H1 (cell line): ENCODE measurements around the gene CCDC91. TPM values are rescaled to one million over a fixed set of nuclear protein-coding genes. Genes with fewer than 3 reads are reported as not detected.

Source experiments
- CTCF ChIA-PET: fragments of 300-600 bp; sonication (Branson Sonifier 250); formaldehyde crosslinking; loops from one replicate; lab custom pipeline; 2021; ENCODE audit not compliant: partially characterized antibody; lab: Charles Lee
- POLR2A ChIA-PET: fragments of 300-600 bp; sonication (Branson Sonifier 250); formaldehyde crosslinking; loops from one replicate; lab custom pipeline; 2021; ENCODE audit warnings: inconsistent platforms; ENCODE audit not compliant: partially characterized antibody; lab: Charles Lee
- DNase-seq, 2 experiments: peaks; one replicate each; pipeline versions ENCODE4 v3.0.0 to v3.0.0-alpha.2; 2010 to 2022; ENCODE audit warnings: low spot score in 2 of 2, low read depth in 1 of 2, mixed read lengths in 1 of 2
- FAIRE-seq: peaks from 2 replicates; lab custom pipeline; 2011; peaks lifted over from hg19 to GRCh38; lab: Jason Lieb, UNC
- H2AFZ ChIP-seq: 2 replicates; pipeline ENCODE4 v1.8.1; 2012; ENCODE audit warnings: low read length, inconsistent platforms
- H2AK5ac ChIP-seq: 2 replicates; pipeline ENCODE4 v1.6.1; 2013; ENCODE audit warnings: low read depth, low read length
- H2BK120ac ChIP-seq: replicated peaks from 2 replicates; pipeline ENCODE3; 2013; ENCODE audit warnings: low read depth, low read length, inconsistent platforms
- H2BK12ac ChIP-seq: 2 replicates; pipeline ENCODE4 v1.6.1; 2013; ENCODE audit warnings: low read depth, low read length
- H2BK15ac ChIP-seq: 2 replicates; pipeline ENCODE4 v1.6.1; 2013; ENCODE audit warnings: low read length
- H2BK20ac ChIP-seq: 2 replicates; pipeline ENCODE4 v1.6.1; 2013; ENCODE audit warnings: low read length
- H2BK5ac ChIP-seq: 2 replicates; pipeline ENCODE4 v1.6.1; 2013; ENCODE audit warnings: low read depth, low read length
- H3K14ac ChIP-seq: 2 replicates; pipeline ENCODE4 v1.6.1; 2013; ENCODE audit warnings: inconsistent platforms; ENCODE audit not compliant: insufficient read length
- H3K18ac ChIP-seq: 2 replicates; pipeline ENCODE4 v1.6.1; 2013; ENCODE audit warnings: low read length; ENCODE audit errors: extremely low read depth
- H3K23ac ChIP-seq: 2 replicates; pipeline ENCODE4 v1.6.1; 2013; ENCODE audit warnings: inconsistent platforms; ENCODE audit not compliant: insufficient read length
- H3K23me2 ChIP-seq: 2 replicates; pipeline ENCODE4 v1.6.1; 2013; ENCODE audit warnings: low read depth, low read length
- H3K27ac ChIP-seq: 2 replicates; pipeline ENCODE4 v1.6.1; 2011; ENCODE audit warnings: low read depth, low read length, inconsistent platforms
- H3K27me3 ChIP-seq, 4 experiments: replicated peaks in 1 of 4; 1 replicate in 1 of 4; 2 replicates in 3 of 4; pipeline versions ENCODE4 v1.6.1 to v1.8.1; 2011 to 2013; ENCODE audit warnings: low read length in 3 of 4, mild to moderate bottlenecking in 3 of 4, inconsistent platforms in 2 of 4, mixed read lengths in 2 of 4, moderate library complexity in 1 of 4; ENCODE audit not compliant: control insufficient read depth in 3 of 4, insufficient read depth in 3 of 4; ENCODE audit errors: extremely low read depth in 1 of 4
- H3K36me3 ChIP-seq, 4 experiments: 2 replicates each; pipeline versions ENCODE4 v1.6.1 to v1.8.1; 2011 to 2013; ENCODE audit warnings: mild to moderate bottlenecking in 4 of 4, low read length in 3 of 4, moderate library complexity in 2 of 4, control low read depth in 1 of 4, inconsistent platforms in 1 of 4; ENCODE audit not compliant: insufficient read depth in 4 of 4, control insufficient read depth in 2 of 4
- H3K4ac ChIP-seq: replicated peaks from 2 replicates; pipeline ENCODE3; 2013; ENCODE audit warnings: low read length, low read depth, mixed read lengths, inconsistent platforms; ENCODE audit not compliant: insufficient read length
- H3K4me1 ChIP-seq, 4 experiments: replicated peaks in 1 of 4; 1 replicate in 1 of 4; 2 replicates in 3 of 4; pipeline versions ENCODE4 v1.6.1 to v1.8.1; 2011 to 2013; ENCODE audit warnings: low read length in 3 of 4, inconsistent platforms in 2 of 4, mixed read lengths in 1 of 4; ENCODE audit not compliant: insufficient read depth in 4 of 4, control insufficient read depth in 3 of 4
- H3K4me2 ChIP-seq, 2 experiments: 2 replicates each; pipeline versions ENCODE4 v1.6.1 to v1.8.1; 2011 to 2013; ENCODE audit warnings: low read depth in 2 of 2, low read length in 2 of 2, control low read depth in 1 of 2, inconsistent platforms in 1 of 2, mild to moderate bottlenecking in 1 of 2; ENCODE audit not compliant: insufficient read depth in 1 of 2
- H3K4me3 ChIP-seq, 4 experiments: fragments of 200-600, 300-600 bp in 1 of 4; sonication (generic), shearing (Covaris generic), sonication (Bioruptor Twin) in 1 of 4; 2 replicates each; pipeline versions ENCODE4 v1.5.1 to v1.8.1; 2011 to 2016; ENCODE audit warnings: low read length in 4 of 4, low read depth in 3 of 4, control low read depth in 2 of 4, inconsistent platforms in 2 of 4, mild to moderate bottlenecking in 2 of 4, mixed read lengths in 1 of 4, moderate library complexity in 1 of 4; ENCODE audit not compliant: insufficient read depth in 2 of 4; ENCODE audit errors: extremely low read depth in 1 of 4
- H3K56ac ChIP-seq: replicated peaks from 2 replicates; pipeline ENCODE3; 2013; ENCODE audit warnings: low read depth, mild to moderate bottlenecking, mixed read lengths, low read length, inconsistent platforms; ENCODE audit not compliant: insufficient read length
- H3K79me1 ChIP-seq: 2 replicates; pipeline ENCODE4 v1.6.1; 2013; ENCODE audit warnings: low read depth, low read length, control low read depth
- H3K79me2 ChIP-seq, 2 experiments: 2 replicates each; pipeline versions ENCODE4 v1.6.1 to v1.8.1; 2012 to 2013; ENCODE audit warnings: low read length in 2 of 2, mild to moderate bottlenecking in 2 of 2, inconsistent platforms in 1 of 2; ENCODE audit not compliant: insufficient read depth in 2 of 2, control insufficient read depth in 1 of 2
- H3K9ac ChIP-seq, 4 experiments: replicated peaks in 1 of 4; 1 replicate in 1 of 4; 2 replicates in 3 of 4; pipeline versions ENCODE4 v1.6.1 to v1.8.1; 2011 to 2013; ENCODE audit warnings: low read depth in 3 of 4, low read length in 3 of 4, control low read depth in 2 of 4, mild to moderate bottlenecking in 2 of 4, moderate library complexity in 2 of 4, inconsistent platforms in 1 of 4; ENCODE audit errors: extremely low read depth in 1 of 4
- H3K9me3 ChIP-seq, 2 experiments: 2 replicates each; pipeline versions ENCODE4 v1.6.1 to v1.8.1; 2012 to 2013; ENCODE audit warnings: mild to moderate bottlenecking in 2 of 2, moderate library complexity in 2 of 2, control low read depth in 1 of 2, inconsistent platforms in 1 of 2, low read depth in 1 of 2, low read length in 1 of 2, mixed read lengths in 1 of 2; ENCODE audit not compliant: insufficient read depth in 2 of 2
- H4K20me1 ChIP-seq, 2 experiments: replicated peaks in 1 of 2; 2 replicates each; pipeline versions ENCODE3 to v1.8.1; 2011 to 2013; ENCODE audit warnings: inconsistent platforms in 2 of 2, low read length in 2 of 2, mild to moderate bottlenecking in 1 of 2; ENCODE audit not compliant: insufficient read depth in 2 of 2, control insufficient read depth in 1 of 2
- H4K5ac ChIP-seq: 2 replicates; pipeline ENCODE4 v1.6.1; 2013; ENCODE audit warnings: low read length, low read depth, mixed read lengths, inconsistent platforms; ENCODE audit not compliant: insufficient read length
- H4K8ac ChIP-seq: 2 replicates; pipeline ENCODE4 v1.8.0; 2013; ENCODE audit warnings: mild to moderate bottlenecking, moderate library complexity, low read length, inconsistent platforms; ENCODE audit not compliant: insufficient read depth; ENCODE audit errors: extremely low read depth
- H4K91ac ChIP-seq: replicated peaks from 2 replicates; pipeline ENCODE3; 2013; ENCODE audit warnings: low read length, mixed read lengths, inconsistent platforms; ENCODE audit not compliant: insufficient read length
- CEBPB ChIP-seq: IDR thresholded peaks from 2 replicates; pipeline ENCODE4 v1.6.1; 2012; ENCODE audit warnings: low read depth, low read length
- E2F6 ChIP-seq: IDR thresholded peaks from 2 replicates; pipeline ENCODE4 v1.6.1; 2012; ENCODE audit warnings: inconsistent platforms
- JUND ChIP-seq: IDR thresholded peaks from 2 replicates; pipeline ENCODE4 v1.6.1; 2011; ENCODE audit warnings: mild to moderate bottlenecking, improper control_type of control experiment, low read length
- KDM5A ChIP-seq: fragments of 200-600 bp; IDR thresholded peaks from 2 replicates; pipeline ENCODE4 v1.7.1; 2012; ENCODE audit warnings: mild to moderate bottlenecking, low read length, inconsistent platforms, mixed read lengths
- SIN3A ChIP-seq, 2 experiments: IDR thresholded peaks in 1 of 2; conservative IDR thresholded peaks in 1 of 2; 2 replicates each; pipeline ENCODE4 v1.6.1; 2011 to 2012; ENCODE audit warnings: low read length in 2 of 2, improper control_type of control experiment in 1 of 2, low read depth in 1 of 2, mild to moderate bottlenecking in 1 of 2
- SUZ12 ChIP-seq: fragments of 200-600 bp; sonication (generic); IDR thresholded peaks from 2 replicates; pipeline ENCODE4 v1.6.1; 2012; ENCODE audit warnings: mild to moderate bottlenecking, inconsistent platforms, low read length, moderate library complexity, mixed read lengths
- polyA plus RNA-seq, 7 experiments: library from polyadenylated mRNA; depleted of rRNA in 3 of 7; stranded (reverse) in 5 of 7; unstranded in 2 of 7; fragments of >200 nt in 5 of 7; fragments of 200-250 nt in 2 of 7; gene quantifications; 1 replicate in 5 of 7; 2 replicates in 1 of 7; 4 replicates in 1 of 7; pipeline versions ENCODE4 v1.2.1 to v1.2.3, GENCODE V29; 2011 to 2013; ENCODE audit warnings: missing spikeins in 2 of 7, mixed read lengths in 2 of 7
- total RNA-seq: library from RNA; stranded (reverse); fragmentation: NEBNext Ultra II Directional; extraction: Animal tissue kit (Norgen Biotek cat#: 25700); gene quantifications from 2 replicates; pipeline ENCODE4 v1.2.1, GENCODE V29; 2021

Gene CCDC91
- total and polyA plus RNA-seq, 2 of the 8 experiments (the other 6 are each of a cell fraction or from before 2014, with no cell fraction given): 8.6 to 23.1 TPM

- H3K9me3 ChIP-seq: peaks cover 7 to 13% of the 10 kb centered on the region in 2 experiments
- H3K56ac ChIP-seq: no peak overlapping the region
- H2BK15ac ChIP-seq: no peak overlapping the region
- H3K27ac ChIP-seq: no peak overlapping the region
- H3K27me3 ChIP-seq: no peaks in the 10 kb centered on the region
- no peak overlapping the region for H3K4me3 ChIP-seq
- H2AFZ ChIP-seq: no peak overlapping the region
- H3K36me3 ChIP-seq: no peaks in the 10 kb centered on the region
- CTCF ChIA-PET: interaction anchor here (0.6 to 0.7 kb wide), 2 partner anchors 8 to 1036 kb away, joined by 3 read pairs; no protein-coding TSS in a partner anchor
- H4K8ac ChIP-seq: no peak overlapping the region
- H2BK5ac ChIP-seq: no peak overlapping the region
- H2BK120ac ChIP-seq: no peak overlapping the region
- TF ChIP-seq SUZ12 (no peak), JUND (no peak), CEBPB (no peak), KDM5A (no peak), E2F6 (no peak), SIN3A (conservative IDR thresholded peaks at IDR 0.05 in 1 of 2, IDR thresholded peaks at IDR 0.05 in 1 of 2; ENCODE audit: low read depth in 1 of 2, low read length in 2 of 2) (no peak)
- H3K14ac ChIP-seq: no peak overlapping the region
- peaks cover 0 to 32% of the 10 kb centered on the region in 2 experiments; a peak in 3 of 4 replicates for H3K79me2 ChIP-seq
- FAIRE-seq (no peak), DNase-seq (no peak)
- no peaks in the 10 kb centered on the region for H3K4me1 ChIP-seq
- no peaks in the 10 kb centered on the region for H4K20me1 ChIP-seq
- no peak overlapping the region for H4K91ac ChIP-seq
- no peaks in the 10 kb centered on the region; the same call in 1 of the 2 replicates for H3K79me1 ChIP-seq
- H2BK20ac ChIP-seq: no peak overlapping the region
- POLR2A ChIA-PET: interaction anchor here (0.6 kb wide), 1 partner anchor 16 kb away, joined by 3 read pairs; no protein-coding TSS in a partner anchor
- H3K18ac ChIP-seq: no peak overlapping the region
- no peak overlapping the region for H2AK5ac ChIP-seq
- no peak overlapping the region for H4K5ac ChIP-seq
- no peak overlapping the region for H3K23ac ChIP-seq
- H3K9ac ChIP-seq: no peak overlapping the region
- H3K4ac ChIP-seq: no peak overlapping the region
- H3K4me2 ChIP-seq: no peak overlapping the region
- H3K23me2 ChIP-seq: no peaks in the 10 kb centered on the region
- H2BK12ac ChIP-seq: no peak overlapping the region
Observed at GRCh38 chr12:28286352-28286751, 96.1 kb downstream of the CCDC91 start.
